ENCODE data around the gene STX5. TPM values are rescaled to one million over a fixed set of nuclear protein-coding genes. Genes with fewer than 3 reads are reported as not detected.

The STX5 gene
- total and polyA plus RNA-seq, 10 donors: 20.9 to 50.7 (median 42.6) TPM

- no peak for TF ChIP-seq POLR2AphosphoS5 (IDR thresholded peaks at IDR 0.05)
- TF ChIP-seq POLR2A (IDR thresholded peaks at IDR 0.05): no peak
- no peak for TF ChIP-seq CTCF (IDR thresholded peaks at IDR 0.05 in 8 of 11, conservative IDR thresholded peaks at IDR 0.05 in 3 of 11)
- H3K4me1 ChIP-seq: peaks cover 18 to 58% (median 46%) of the 10 kb centered on the region in 6 donors
- 35 to 61% (median 50%) methylated on average over 3 of the region's 3 CpGs for WGBS, 5 donors
- H3K9me3 ChIP-seq: no peaks in the 10 kb centered on the region
- peaks cover 0 to 39% (median 33%) of the 10 kb centered on the region in 6 donors for H3K36me3 ChIP-seq
- DNase-seq: no peak
- intact Hi-C loops (cut with DNase I; ENCODE audit: low total_unique reads): no loop called here
- no peak overlapping the region for H3K4me3 ChIP-seq
- no peaks in the 10 kb centered on the region for H3K27me3 ChIP-seq (replicated peaks in 1 of 7)
- peak overlapping the region in 4 of 8 donors; percentile 13 to 42 (median 23) for H3K27ac ChIP-seq
These were observed 20.1 kb upstream of the STX5 start for GRCh38 chr11:62851807-62852522.

GRCh38 chr11:62850911-62851806 is 19.3 kb upstream of the STX5 start:
- no peak overlapping the region for H3K4me3 ChIP-seq
- no peaks in the 10 kb centered on the region for H3K9me3 ChIP-seq
- DNase-seq: peak; percentile 44
- 62 to 74% (median 71%) methylated on average over 15 of the region's 15 CpGs for WGBS, 5 donors
- H3K36me3 ChIP-seq: peaks cover 0 to 39% (median 33%) of the 10 kb centered on the region in 6 donors
- TF ChIP-seq POLR2A (IDR thresholded peaks at IDR 0.05) (no peak), POLR2AphosphoS5 (IDR thresholded peaks at IDR 0.05) (peak in 1 of 3 donors; percentile 10)
- peak overlapping the region in 4 of 8 donors; percentile 13 to 42 (median 23) for H3K27ac ChIP-seq
- H3K4me1 ChIP-seq: peaks cover 17 to 50% (median 38%) of the 10 kb centered on the region in 6 donors
- H3K27me3 ChIP-seq (replicated peaks in 1 of 7): no peaks in the 10 kb centered on the region
- intact Hi-C loops (cut with DNase I; ENCODE audit: low total_unique reads): no loop called here

DNA sequence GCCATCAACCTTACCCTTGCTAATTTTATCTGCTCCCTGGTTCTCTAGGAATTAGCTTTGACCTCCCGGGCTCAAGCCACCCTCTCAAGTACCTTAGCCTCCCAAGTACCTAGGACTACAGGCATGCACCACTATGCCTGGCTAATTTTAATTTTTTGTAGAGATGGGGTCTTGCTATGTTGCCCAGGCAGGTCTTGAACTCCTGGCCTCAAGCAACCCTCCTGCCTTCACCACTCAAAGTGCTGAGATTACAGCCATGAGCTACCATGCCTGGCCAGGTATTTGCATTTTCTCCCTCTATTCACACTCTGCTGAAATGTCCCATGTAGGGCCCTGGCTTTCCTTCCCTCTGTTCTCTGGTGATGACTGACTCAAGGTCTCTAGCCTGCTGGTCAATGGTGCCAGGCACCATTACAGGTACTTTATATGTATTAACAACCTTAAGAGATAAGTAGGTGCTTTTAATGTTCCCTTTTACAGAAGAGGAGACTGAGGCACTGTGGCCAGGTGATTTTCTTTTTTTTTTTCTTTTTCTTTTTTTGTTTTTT is 16.0 kb upstream of the STX5 start:
- no peaks in the 10 kb centered on the region for H3K27me3 ChIP-seq (replicated peaks in 1 of 7)
- H3K27ac ChIP-seq: no peak overlapping the region
- DNase-seq: no peak
- H3K4me1 ChIP-seq: peaks cover 5 to 23% (median 17%) of the 10 kb centered on the region in 6 donors
- 89 to 100% (median 93%) methylated on average over 1 of the region's 1 CpG for WGBS, 5 donors
- H3K9me3 ChIP-seq: no peaks in the 10 kb centered on the region
- H3K4me3 ChIP-seq: no peak overlapping the region
- intact Hi-C loops (cut with DNase I; ENCODE audit: low total_unique reads): no loop called here
- TF ChIP-seq CTCF (IDR thresholded peaks at IDR 0.05 in 8 of 11, conservative IDR thresholded peaks at IDR 0.05 in 3 of 11) (no peak), POLR2A (IDR thresholded peaks at IDR 0.05) (no peak), POLR2AphosphoS5 (IDR thresholded peaks at IDR 0.05) (no peak)
- peaks cover 0 to 19% (median 17%) of the 10 kb centered on the region in 6 donors for H3K36me3 ChIP-seq

- H3K9me3 ChIP-seq: no peaks in the 10 kb centered on the region
- H3K27ac ChIP-seq: no peak overlapping the region
- TF ChIP-seq POLR2AphosphoS5 (IDR thresholded peaks at IDR 0.05): no peak
- no peak for TF ChIP-seq CTCF (IDR thresholded peaks at IDR 0.05 in 8 of 11, conservative IDR thresholded peaks at IDR 0.05 in 3 of 11)
- no peak for TF ChIP-seq POLR2A (IDR thresholded peaks at IDR 0.05)
- H3K36me3 ChIP-seq: peaks cover 0 to 2% (median 1%) of the 10 kb centered on the region in 6 donors
- intact Hi-C loops (cut with DNase I; ENCODE audit: low total_unique reads): no loop called here
- no peak for DNase-seq
- whole genome bisulfite sequencing, 5 donors: 87 to 94% (median 87%) methylated on average over 3 of the region's 3 CpGs
- H3K4me3 ChIP-seq: no peak overlapping the region
- H3K27me3 ChIP-seq (replicated peaks in 1 of 7): no peaks in the 10 kb centered on the region
- H3K4me1 ChIP-seq: peaks cover 6 to 20% (median 14%) of the 10 kb centered on the region in 6 donors
These were observed 14.3 kb upstream of the STX5 start for GRCh38 chr11:62846177-62846576.
